ENCODE measurements around the gene CFAP157.

Gene CFAP157

GRCh38 chr9:127698985-127699670 is 7.7 kb upstream of the CFAP157 start:
- DNase-seq (ENCODE audit: low spot score): peak; percentile 95
- no peak for TF ChIP-seq CTCF (IDR thresholded peaks at IDR 0.05; ENCODE audit: extremely low read depth, missing control alignments)

- DNase-seq (ENCODE audit: low spot score): no peak
Observed at GRCh38 chr9:127700140-127700539, 6.6 kb upstream of the CFAP157 start.

GRCh38 chr9:127700594-127701255 is 6.1 kb upstream of the CFAP157 start:
- TF ChIP-seq CTCF (IDR thresholded peaks at IDR 0.05; ENCODE audit: extremely low read depth, missing control alignments): no peak

More at GRCh38 chr9:127700140-127700539, 6.6 kb upstream of the CFAP157 start:
- TF ChIP-seq CTCF (IDR thresholded peaks at IDR 0.05; ENCODE audit: extremely low read depth, missing control alignments): no peak

GRCh38 chr9:127703289-127703946 is 3.4 kb upstream of the CFAP157 start:
- TF ChIP-seq CTCF (IDR thresholded peaks at IDR 0.05; ENCODE audit: extremely low read depth, missing control alignments): no peak
- DNase-seq (ENCODE audit: low spot score): no peak

More at GRCh38 chr9:127700594-127701255, 6.1 kb upstream of the CFAP157 start:
- no peak for DNase-seq (ENCODE audit: low spot score)

GRCh38 chr9:127705577-127706379 is 1.0 kb upstream of the CFAP157 start:
- no peak for DNase-seq (ENCODE audit: low spot score)
- TF ChIP-seq CTCF (IDR thresholded peaks at IDR 0.05; ENCODE audit: extremely low read depth, missing control alignments): no peak

GRCh38 chr9:127707766-127708165 is 978 bp downstream of the CFAP157 start:
- DNase-seq (ENCODE audit: low spot score): peak; percentile 47
- TF ChIP-seq CTCF (IDR thresholded peaks at IDR 0.05; ENCODE audit: extremely low read depth, missing control alignments): no peak
